Activated T-helper 2 cell treated with anti-CD3 and anti-CD28 coated beads, Interferon-gamma antibody, Interleukin-2, Interleukin-4, amounts not matched to agents 10 μg/mL and 5 μg/mL and 100 μg/mL, durations not matched to agents 14 hours and 24 hours and 36 hours (primary cell): ENCODE results near the gene FGF2. TPM values are rescaled to one million over a fixed set of nuclear protein-coding genes. Genes with fewer than 3 reads are reported as not detected.
"Not testable (repeated sequence)": the region's sequence is repeated elsewhere in the genome, so short reads cannot be mapped to it uniquely, and the experiment has no call there.

Experiments
- DNase-seq: peaks from one replicate; pipeline ENCODE4 v3.0.0; 2021; ENCODE audit warnings: low spot score
- H3K27ac Mint-ChIP-seq: one replicate; pipeline ENCODE4 v1.8.0; 2021; ENCODE audit warnings: mixed read lengths
- H3K27me3 Mint-ChIP-seq: one replicate; pipeline ENCODE4 v1.8.0; 2021; ENCODE audit warnings: low read depth, mixed read lengths
- H3K36me3 Mint-ChIP-seq: one replicate; pipeline ENCODE4 v1.8.0; 2021; ENCODE audit warnings: low read depth, mixed read lengths
- H3K4me1 Mint-ChIP-seq: one replicate; pipeline ENCODE4 v1.8.0; 2021; ENCODE audit warnings: low read depth, mixed read lengths
- H3K4me3 Mint-ChIP-seq: one replicate; pipeline ENCODE4 v1.8.0; 2021; ENCODE audit warnings: low read depth, mild to moderate bottlenecking, moderate library complexity, mixed read lengths
- H3K9me3 Mint-ChIP-seq: one replicate; pipeline ENCODE4 v1.8.0; 2021; ENCODE audit warnings: mixed read lengths
- intact Hi-C: fragments of 100-400 bp; cut with micrococcal nuclease; formaldehyde crosslinking; loops from one replicate; pipeline ENCODE4 v1.15.1; 2023
- total RNA-seq: library from RNA; stranded (reverse); gene quantifications from 2 replicates; pipeline ENCODE4 v1.2.3, GENCODE V29; 2022

The FGF2 gene
- total RNA-seq, 1 donor from 2014 or later: 2.3 TPM

GRCh38 chr4:122932763-122933162 lies 106.1 kb downstream of the FGF2 start:
- peaks cover 54% of the 10 kb centered on the region for H3K36me3 Mint-ChIP-seq
- no peaks in the 10 kb centered on the region for H3K27me3 Mint-ChIP-seq
- no peak overlapping the region for H3K4me3 Mint-ChIP-seq
- peaks cover 12% of the 10 kb centered on the region for H3K4me1 Mint-ChIP-seq
- no peaks in the 10 kb centered on the region for H3K9me3 Mint-ChIP-seq
- H3K27ac Mint-ChIP-seq: peak overlapping the region; percentile 2
- intact Hi-C loops: no loop called here
- DNase-seq: no peak

GRCh38 chr4:122945136-122945535 lies 118.5 kb downstream of the FGF2 start:
- H3K9me3 Mint-ChIP-seq, H3K27me3 Mint-ChIP-seq, H3K4me3 Mint-ChIP-seq, DNase-seq, H3K27ac Mint-ChIP-seq, H3K4me1 Mint-ChIP-seq, intact Hi-C loops: not testable (repeated sequence)
- H3K36me3 Mint-ChIP-seq: peaks cover 55% of the 10 kb centered on the region

GRCh38 chr4:122946142-122946541 lies 119.5 kb downstream of the FGF2 start:
- Mint-ChIP-seq H3K36me3 (peaks cover 56% of the 10 kb centered on the region), H3K4me1 (no peaks in the 10 kb centered on the region), H3K4me3 (no peak overlapping the region), H3K27ac (no peak overlapping the region), H3K9me3 (no peaks in the 10 kb centered on the region), H3K27me3 (no peaks in the 10 kb centered on the region)
- intact Hi-C loops: no loop called here
- DNase-seq: no peak

Other genes with a start within 250 kb of the FGF2 start
- 14.5 TPM in 2 replicates for gene IL21, start 205.8 kb upstream of the FGF2 start, total RNA-seq
- 3.7 and 5.5 TPM in 2 replicates for gene BBS12, start 94.1 kb upstream of the FGF2 start, total RNA-seq
- 7.5 and 8.5 TPM in 2 replicates for gene NUDT6, start 95.8 kb downstream of the FGF2 start, total RNA-seq